Measurements from ENCODE around the gene ALKAL2. TPM values are rescaled to one million over a fixed set of nuclear protein-coding genes. Genes with fewer than 3 reads are reported as not detected.

The ALKAL2 gene
- total and polyA plus RNA-seq, 11 donors = 0.25 to 9.0 (median 1.2) TPM

GRCh38 chr2:253202-253638 lies 34.7 kb downstream of the ALKAL2 start:
- 82 to 88% (median 84%) methylated on average over 8 of the region's 8 CpGs for WGBS, 4 donors

GRCh38 chr2:252001-252602 lies 35.8 kb downstream of the ALKAL2 start:
- Histone ChIP-seq H3K9me3 (peaks cover 0 to 11% (median 0%) of the 10 kb centered on the region in 12 donors), H3K4me1 (no peaks in the 10 kb centered on the region), H3K36me3 (peaks cover 0 to 44% (median 25%) of the 10 kb centered on the region in 9 donors), H3K4me3 (no peak overlapping the region), H3K27ac (no peak overlapping the region), H3K27me3 (no peaks in the 10 kb centered on the region)
- ATAC-seq = no peak
- intact Hi-C loops (cut with DNase I) = no loop called here
- no peak for DNase-seq
- TF ChIP-seq CTCF (IDR thresholded peaks at IDR 0.05) (no peak), POLR2A (IDR thresholded peaks at IDR 0.05) (no peak)
- 93 to 97% (median 95%) methylated on average over 6 of the region's 6 CpGs for WGBS, 4 donors

More at GRCh38 chr2:253202-253638, 34.7 kb downstream of the ALKAL2 start:
- no peak overlapping the region for H3K4me3 ChIP-seq
- peaks cover 0 to 22% (median 5%) of the 10 kb centered on the region in 12 donors for H3K9me3 ChIP-seq
- no peak for DNase-seq
- no peak for ATAC-seq
- H3K27ac ChIP-seq = no peak overlapping the region
- intact Hi-C loops (cut with DNase I) = no loop called here
- H3K4me1 ChIP-seq = no peaks in the 10 kb centered on the region
- H3K36me3 ChIP-seq = peaks cover 0 to 37% (median 17%) of the 10 kb centered on the region in 9 donors
- TF ChIP-seq CTCF (IDR thresholded peaks at IDR 0.05) = no peak
- TF ChIP-seq POLR2A (IDR thresholded peaks at IDR 0.05) = no peak
- H3K27me3 ChIP-seq = no peaks in the 10 kb centered on the region

GRCh38 chr2:249538-250042 lies 38.3 kb downstream of the ALKAL2 start:
- intact Hi-C loops (cut with DNase I) = loop anchor here in 8 of 10 donors (5.0 to 10.0 kb wide), 6 partner anchors 38 to 1298 kb away; partner anchors contain the start of gene ALKAL2 (in 3 of the 8)
- H3K4me3 ChIP-seq = no peak overlapping the region
- no peaks in the 10 kb centered on the region for H3K27me3 ChIP-seq
- no peak for TF ChIP-seq POLR2A (IDR thresholded peaks at IDR 0.05)
- no peak for TF ChIP-seq CTCF (IDR thresholded peaks at IDR 0.05)
- H3K36me3 ChIP-seq = peaks cover 0 to 58% (median 43%) of the 10 kb centered on the region in 9 donors
- no peaks in the 10 kb centered on the region for H3K4me1 ChIP-seq
- no peak for ATAC-seq
- H3K9me3 ChIP-seq = no peaks in the 10 kb centered on the region
- DNase-seq = no peak
- WGBS, 4 donors = 92 to 94% (median 93%) methylated on average over 15 of the region's 15 CpGs
- H3K27ac ChIP-seq = no peak overlapping the region

- peaks cover 0 to 67% (median 52%) of the 10 kb centered on the region in 9 donors for H3K36me3 ChIP-seq
- no peaks in the 10 kb centered on the region for H3K4me1 ChIP-seq
- ATAC-seq = no peak
Observed at GRCh38 chr2:248724-249123, 39.2 kb downstream of the ALKAL2 start.

More at GRCh38 chr2:248724-249123, 39.2 kb downstream of the ALKAL2 start:
- 85 to 92% (median 88%) methylated on average over 2 of the region's 2 CpGs for WGBS, 4 donors
- H3K4me3 ChIP-seq = no peak overlapping the region
- no peaks in the 10 kb centered on the region for H3K9me3 ChIP-seq
- no peaks in the 10 kb centered on the region for H3K27me3 ChIP-seq
- DNase-seq = no peak
- H3K27ac ChIP-seq = no peak overlapping the region
- intact Hi-C loops (cut with DNase I) = loop anchor here in 8 of 10 donors (5.0 to 10.0 kb wide), 6 partner anchors 39 to 1299 kb away; partner anchors contain the start of gene ALKAL2 (in 3 of the 8)
- TF ChIP-seq CTCF (IDR thresholded peaks at IDR 0.05) (no peak), POLR2A (IDR thresholded peaks at IDR 0.05) (no peak)
